Calu3 (cell line): ENCODE results near the gene ABHD3. TPM values are rescaled to one million over a fixed set of nuclear protein-coding genes. Genes with fewer than 3 reads are reported as not detected.
"Not testable (repeated sequence)": the region's sequence is repeated elsewhere in the genome, so short reads cannot be mapped to it uniquely, and the experiment has no call there.

Experiments used
- BruUV-seq: library from RNA; stranded (reverse); fragments of 400-500 nt; replicated peaks from 2 replicates; lab custom pipeline; 2021; lab: Mats Ljungman, UMichigan
- CTCF ChIA-PET: fragments of 300-600 bp; sonication (Branson Sonifier 250); formaldehyde crosslinking; loops from one replicate; lab custom pipeline; 2022; ENCODE audit warnings: antibody characterized with exemption; lab: Charles Lee
- DNase-seq: peaks from one replicate; pipeline ENCODE4 v3.0.0; 2022
- H3K27ac Mint-ChIP-seq: one replicate; pipeline ENCODE4 v1.8.0; 2022; ENCODE audit warnings: mixed read lengths; ENCODE audit not compliant: unreplicated experiment
- H3K27me3 Mint-ChIP-seq: one replicate; pipeline ENCODE4 v1.8.0; 2022; ENCODE audit warnings: mixed read lengths; ENCODE audit not compliant: unreplicated experiment
- H3K36me3 Mint-ChIP-seq: one replicate; pipeline ENCODE4 v1.8.0; 2022; ENCODE audit warnings: mild to moderate bottlenecking, moderate library complexity, mixed read lengths; ENCODE audit not compliant: insufficient read depth, unreplicated experiment
- H3K4me1 Mint-ChIP-seq: one replicate; pipeline ENCODE4 v1.8.0; 2022; ENCODE audit warnings: mild to moderate bottlenecking, low read depth, mixed read lengths; ENCODE audit not compliant: unreplicated experiment
- H3K4me3 Mint-ChIP-seq: one replicate; pipeline ENCODE4 v1.8.0; 2022; ENCODE audit warnings: mild to moderate bottlenecking, low read depth, moderate library complexity, mixed read lengths; ENCODE audit not compliant: unreplicated experiment
- H3K9me3 Mint-ChIP-seq: one replicate; pipeline ENCODE4 v1.8.0; 2022; ENCODE audit warnings: low read depth, mixed read lengths; ENCODE audit not compliant: unreplicated experiment
- CTCF ChIP-seq: fragments of 200-600 bp; IDR thresholded peaks from one replicate; pipeline ENCODE4 v1.8.0; 2022; ENCODE audit warnings: antibody characterized with exemption; ENCODE audit not compliant: unreplicated experiment
- intact Hi-C: fragments of 100-400 bp; cut with micrococcal nuclease; formaldehyde crosslinking; loops from one replicate; pipeline ENCODE4 v1.10.0; 2022; ENCODE audit not compliant: unreplicated experiment
- total RNA-seq: library from RNA; stranded (reverse); gene quantifications from 2 replicates; pipeline ENCODE4 v1.2.3, GENCODE V29; 2022

Gene ABHD3
- total RNA-seq, 1 experiment from 2014 or later = 43.5 TPM

GRCh38 chr18:21612125-21613039, 92.2 kb downstream of the ABHD3 start, which contains the start of gene SNRPD1:
TSS of gene SNRPD1 (plus strand) at chr18:21612314. CDS start at chr18:21612430, 116 bp downstream.
- H3K27me3 Mint-ChIP-seq = no peaks in the 10 kb centered on the region
- H3K4me3 Mint-ChIP-seq = peak within 1 kb of the TSS; percentile 86
- intact Hi-C loops = loop anchor here (5.0 to 10.0 kb wide), 2 partner anchors 90 to 132 kb away; partner anchors contain the start of genes ABHD3 and MIB1
- peaks cover 58% of the 10 kb centered on the region for H3K36me3 Mint-ChIP-seq
- CTCF ChIA-PET = interaction anchor here (0.6 to 1.9 kb wide), 5 partner anchors 12 to 430 kb away, joined by 3 to 12 read pairs (median 4); partner anchors contain the start of gene ESCO1
- BruUV-seq = TSS peak; percentile 71
- peaks cover 8% of the 10 kb centered on the region for H3K4me1 Mint-ChIP-seq
- no peaks in the 10 kb centered on the region for H3K9me3 Mint-ChIP-seq
- peak within 1 kb of the TSS; percentile 84 for H3K27ac Mint-ChIP-seq
- DNase-seq = peak; percentile 95
- TF ChIP-seq CTCF = peak; percentile 89

GRCh38 chr18:21611401-21612124, 93.0 kb downstream of the ABHD3 start:
- Mint-ChIP-seq H3K36me3 (peaks cover 49% of the 10 kb centered on the region), H3K4me3 (peak overlapping the region; percentile 86), H3K27ac (peak overlapping the region; percentile 84)
- CTCF ChIA-PET = interaction anchor here (0.6 to 1.9 kb wide), 3 partner anchors 11 to 429 kb away, joined by 3 to 12 read pairs (median 4); partner anchors contain the start of gene ESCO1
- not testable (repeated sequence) for DNase-seq, H3K9me3 Mint-ChIP-seq, H3K4me1 Mint-ChIP-seq, BruUV-seq, H3K27me3 Mint-ChIP-seq
- intact Hi-C loops = loop anchor here (5.0 to 10.0 kb wide), 2 partner anchors 91 to 133 kb away; partner anchors contain the start of genes ABHD3 and MIB1

GRCh38 chr18:21605213-21605612, 99.4 kb downstream of the ABHD3 start:
- TF ChIP-seq CTCF = no peak
- Mint-ChIP-seq H3K4me1 (peaks cover 10% of the 10 kb centered on the region), H3K36me3 (peaks cover 18% of the 10 kb centered on the region), H3K27ac (peak overlapping the region; percentile 49), H3K27me3 (no peaks in the 10 kb centered on the region), H3K9me3 (no peaks in the 10 kb centered on the region), H3K4me3 (no peak overlapping the region)
- DNase-seq = no peak
- intact Hi-C loops = no loop called here
- BruUV-seq = no TSS peak
- CTCF ChIA-PET = no interaction called here

GRCh38 chr18:21604671-21605070, 99.9 kb downstream of the ABHD3 start:
- CTCF ChIA-PET = no interaction called here
- no peak for DNase-seq
- H3K9me3 Mint-ChIP-seq = no peaks in the 10 kb centered on the region
- no peaks in the 10 kb centered on the region for H3K27me3 Mint-ChIP-seq
- TF ChIP-seq CTCF = no peak
- peaks cover 23% of the 10 kb centered on the region for H3K36me3 Mint-ChIP-seq
- H3K4me1 Mint-ChIP-seq = peaks cover 10% of the 10 kb centered on the region
- BruUV-seq = no TSS peak
- no peak overlapping the region for H3K4me3 Mint-ChIP-seq
- H3K27ac Mint-ChIP-seq = peak overlapping the region; percentile 49
- intact Hi-C loops = no loop called here
